EL (cell line): ENCODE data around the gene PHF8.

Source experiments
- DNase-seq: peaks from one replicate; pipeline ENCODE4 v3.0.0-alpha.2; 2016

Gene PHF8

GRCh38 chrX:54044126-54044876 is at the start of gene PHF8:
Gene PHF8, minus strand, starts transcription at chrX:54044473. Its CDS starts 1,745 bp downstream, at chrX:54042728.
- peak; percentile 92 for DNase-seq

- DNase-seq: peak; percentile 31
These were observed 49.3 kb upstream of the PHF8 start for GRCh38 chrX:54093571-54093970.

- peak; percentile 1 for DNase-seq
These were observed 48.9 kb upstream of the PHF8 start for GRCh38 chrX:54093159-54093558.

GRCh38 chrX:54090880-54091279 is 46.6 kb upstream of the PHF8 start:
- DNase-seq: no peak

- DNase-seq: no peak
These were observed 44.9 kb upstream of the PHF8 start for GRCh38 chrX:54089191-54089590.

GRCh38 chrX:54087661-54088060 is 43.4 kb upstream of the PHF8 start:
- no peak for DNase-seq

GRCh38 chrX:54085666-54086065 is 41.4 kb upstream of the PHF8 start:
- DNase-seq: no peak

GRCh38 chrX:54076903-54077302 is 32.6 kb upstream of the PHF8 start:
- peak; percentile 85 for DNase-seq

- DNase-seq: no peak
These were observed 30.6 kb upstream of the PHF8 start for GRCh38 chrX:54074826-54075225.

GRCh38 chrX:54067766-54068165 is 23.5 kb upstream of the PHF8 start:
- no peak for DNase-seq

GRCh38 chrX:54066841-54067240 is 22.6 kb upstream of the PHF8 start:
- peak; percentile 22 for DNase-seq

GRCh38 chrX:54064564-54064963 is 20.3 kb upstream of the PHF8 start:
- no peak for DNase-seq

GRCh38 chrX:54063361-54063760 is 19.1 kb upstream of the PHF8 start:
- DNase-seq: no peak

GRCh38 chrX:54049801-54050200 is 5.5 kb upstream of the PHF8 start:
- no peak for DNase-seq

- DNase-seq: no peak
These were observed 4.1 kb upstream of the PHF8 start for GRCh38 chrX:54048412-54048811.

GRCh38 chrX:54045563-54046228 is 1.4 kb upstream of the PHF8 start:
- DNase-seq: no peak

GRCh38 chrX:54044877-54045338 is 635 bp upstream of the PHF8 start:
- DNase-seq: no peak

GRCh38 chrX:54043541-54044125 is 640 bp downstream of the PHF8 start:
- peak; percentile 18 for DNase-seq

- peak; percentile 2 for DNase-seq
These were observed 1.2 kb downstream of the PHF8 start for GRCh38 chrX:54043056-54043455.

GRCh38 chrX:54042609-54043021 is 1.7 kb downstream of the PHF8 start:
- peak; percentile 70 for DNase-seq

GRCh38 chrX:54030329-54030728 is 13.9 kb downstream of the PHF8 start:
- no peak for DNase-seq

- DNase-seq: no peak
These were observed 14.6 kb downstream of the PHF8 start for GRCh38 chrX:54029529-54030143.

- no peak for DNase-seq
These were observed 19.9 kb downstream of the PHF8 start for GRCh38 chrX:54024350-54024749.
